H1 (cell line): ENCODE measurements around the gene GTSE1. TPM values are rescaled to one million over a fixed set of nuclear protein-coding genes. Genes with fewer than 3 reads are reported as not detected.

ENCODE experiments used
- JUN ChIP-seq: IDR thresholded peaks from 2 replicates; pipeline ENCODE4 v1.6.1; 2011; ENCODE audit warnings: low read depth, mild to moderate bottlenecking, improper control_type of control experiment, low read length
- KDM4A ChIP-seq: IDR thresholded peaks from one replicate; pipeline ENCODE4 v1.7.1; 2012; ENCODE audit warnings: low read depth, mild to moderate bottlenecking, moderate library complexity, low read length, inconsistent platforms; ENCODE audit not compliant: severe bottlenecking
- NANOG ChIP-seq: IDR thresholded peaks from 2 replicates; pipeline ENCODE4 v1.6.1; 2011; ENCODE audit warnings: low read length, low read depth, mild to moderate bottlenecking, inconsistent platforms; ENCODE audit not compliant: insufficient read depth, poor library complexity, severe bottlenecking
- RFX5 ChIP-seq: IDR thresholded peaks from 2 replicates; pipeline ENCODE4 v1.6.1; 2011; ENCODE audit warnings: low read depth, low read length, improper control_type of control experiment, borderline replicate concordance
- RNF2 ChIP-seq: fragments of 200-900, 300-1000 bp; sonication (generic); IDR thresholded peaks from 2 replicates; pipeline ENCODE4 v1.7.1; 2016; ENCODE audit warnings: borderline replicate concordance, low read depth, mild to moderate bottlenecking, antibody characterized with exemption, low read length; ENCODE audit not compliant: poor library complexity, severe bottlenecking; ENCODE audit errors: missing control alignments
- SP1 ChIP-seq: IDR thresholded peaks from 2 replicates; pipeline ENCODE4 v1.6.1; 2011; ENCODE audit warnings: low read depth, low read length
- SP2 ChIP-seq: IDR thresholded peaks from 2 replicates; pipeline ENCODE4 v1.6.1; 2012; ENCODE audit warnings: mild to moderate bottlenecking, low read length, inconsistent platforms
- SP4 ChIP-seq: IDR thresholded peaks from 2 replicates; pipeline ENCODE4 v1.6.1; 2012; ENCODE audit warnings: low read length, inconsistent platforms
- TBP ChIP-seq: IDR thresholded peaks from 2 replicates; pipeline ENCODE4 v1.6.1; 2011; ENCODE audit warnings: low read depth, low read length, improper control_type of control experiment
- TEAD4 ChIP-seq: IDR thresholded peaks from 2 replicates; pipeline ENCODE4 v1.6.1; 2012; ENCODE audit warnings: low read depth, low read length, inconsistent platforms, mixed read lengths
- YY1 ChIP-seq: IDR thresholded peaks from 2 replicates; pipeline ENCODE4 v1.6.1; 2011; ENCODE audit warnings: low read depth, mild to moderate bottlenecking, low read length
- polyA plus RNA-seq, 7 experiments: library from polyadenylated mRNA; depleted of rRNA in 3 of 7; stranded (reverse) in 5 of 7; unstranded in 2 of 7; fragments of >200 nt in 5 of 7; fragments of 200-250 nt in 2 of 7; gene quantifications; 1 replicate in 5 of 7; 2 replicates in 1 of 7; 4 replicates in 1 of 7; pipeline versions ENCODE4 v1.2.1 to v1.2.3, GENCODE V29; 2011 to 2013; ENCODE audit warnings: missing spikeins in 2 of 7, mixed read lengths in 2 of 7
- total RNA-seq: library from RNA; stranded (reverse); fragmentation: NEBNext Ultra II Directional; extraction: Animal tissue kit (Norgen Biotek cat#: 25700); gene quantifications from 2 replicates; pipeline ENCODE4 v1.2.1, GENCODE V29; 2021
- TF ChIP-seq, protein P1 (sequence below): fragments of 300-600 bp; sonication (generic); IDR thresholded peaks from 2 replicates; pipeline ENCODE4 v1.7.1; 2012; ENCODE audit warnings: low read length, moderate library complexity, mild to moderate bottlenecking, inconsistent platforms; ENCODE audit not compliant: insufficient replicate concordance

The GTSE1 gene
- total and polyA plus RNA-seq, 2 of the 8 experiments (the other 6 are each of a cell fraction or from before 2014, with no cell fraction given): 17.5 to 38.6 TPM

DNA sequence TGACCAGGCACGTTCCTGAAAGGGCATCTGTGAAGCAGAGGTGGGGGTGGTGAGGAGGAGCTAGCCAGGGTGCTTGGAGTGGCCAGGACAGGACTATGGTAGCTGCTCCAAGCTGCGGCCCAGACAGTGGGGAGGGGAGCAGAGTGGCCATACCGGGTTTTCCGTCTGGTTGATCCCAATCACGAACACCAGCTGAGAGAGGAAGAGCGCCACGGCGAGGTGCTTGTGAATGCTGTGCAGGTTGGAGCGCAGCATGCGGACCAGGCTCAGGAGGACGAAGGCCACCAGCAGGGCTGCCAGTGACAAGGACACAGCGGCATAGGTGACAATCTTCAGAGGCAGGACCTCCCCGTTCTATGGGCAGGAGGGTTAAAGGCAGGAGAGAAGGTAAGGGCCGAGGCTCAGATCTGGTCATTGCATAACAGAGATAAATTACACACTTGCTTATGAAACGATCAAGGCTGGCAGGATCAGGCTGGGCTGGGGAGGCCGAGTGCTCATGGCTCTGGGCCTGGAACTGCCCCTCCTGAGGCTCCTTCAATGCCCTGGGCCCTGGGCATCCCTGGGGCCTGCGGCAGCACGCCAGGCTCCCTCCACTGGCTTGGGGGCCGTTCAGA lies 80.3 kb downstream of the GTSE1 start (continued):
- TF ChIP-seq, protein P1, sequence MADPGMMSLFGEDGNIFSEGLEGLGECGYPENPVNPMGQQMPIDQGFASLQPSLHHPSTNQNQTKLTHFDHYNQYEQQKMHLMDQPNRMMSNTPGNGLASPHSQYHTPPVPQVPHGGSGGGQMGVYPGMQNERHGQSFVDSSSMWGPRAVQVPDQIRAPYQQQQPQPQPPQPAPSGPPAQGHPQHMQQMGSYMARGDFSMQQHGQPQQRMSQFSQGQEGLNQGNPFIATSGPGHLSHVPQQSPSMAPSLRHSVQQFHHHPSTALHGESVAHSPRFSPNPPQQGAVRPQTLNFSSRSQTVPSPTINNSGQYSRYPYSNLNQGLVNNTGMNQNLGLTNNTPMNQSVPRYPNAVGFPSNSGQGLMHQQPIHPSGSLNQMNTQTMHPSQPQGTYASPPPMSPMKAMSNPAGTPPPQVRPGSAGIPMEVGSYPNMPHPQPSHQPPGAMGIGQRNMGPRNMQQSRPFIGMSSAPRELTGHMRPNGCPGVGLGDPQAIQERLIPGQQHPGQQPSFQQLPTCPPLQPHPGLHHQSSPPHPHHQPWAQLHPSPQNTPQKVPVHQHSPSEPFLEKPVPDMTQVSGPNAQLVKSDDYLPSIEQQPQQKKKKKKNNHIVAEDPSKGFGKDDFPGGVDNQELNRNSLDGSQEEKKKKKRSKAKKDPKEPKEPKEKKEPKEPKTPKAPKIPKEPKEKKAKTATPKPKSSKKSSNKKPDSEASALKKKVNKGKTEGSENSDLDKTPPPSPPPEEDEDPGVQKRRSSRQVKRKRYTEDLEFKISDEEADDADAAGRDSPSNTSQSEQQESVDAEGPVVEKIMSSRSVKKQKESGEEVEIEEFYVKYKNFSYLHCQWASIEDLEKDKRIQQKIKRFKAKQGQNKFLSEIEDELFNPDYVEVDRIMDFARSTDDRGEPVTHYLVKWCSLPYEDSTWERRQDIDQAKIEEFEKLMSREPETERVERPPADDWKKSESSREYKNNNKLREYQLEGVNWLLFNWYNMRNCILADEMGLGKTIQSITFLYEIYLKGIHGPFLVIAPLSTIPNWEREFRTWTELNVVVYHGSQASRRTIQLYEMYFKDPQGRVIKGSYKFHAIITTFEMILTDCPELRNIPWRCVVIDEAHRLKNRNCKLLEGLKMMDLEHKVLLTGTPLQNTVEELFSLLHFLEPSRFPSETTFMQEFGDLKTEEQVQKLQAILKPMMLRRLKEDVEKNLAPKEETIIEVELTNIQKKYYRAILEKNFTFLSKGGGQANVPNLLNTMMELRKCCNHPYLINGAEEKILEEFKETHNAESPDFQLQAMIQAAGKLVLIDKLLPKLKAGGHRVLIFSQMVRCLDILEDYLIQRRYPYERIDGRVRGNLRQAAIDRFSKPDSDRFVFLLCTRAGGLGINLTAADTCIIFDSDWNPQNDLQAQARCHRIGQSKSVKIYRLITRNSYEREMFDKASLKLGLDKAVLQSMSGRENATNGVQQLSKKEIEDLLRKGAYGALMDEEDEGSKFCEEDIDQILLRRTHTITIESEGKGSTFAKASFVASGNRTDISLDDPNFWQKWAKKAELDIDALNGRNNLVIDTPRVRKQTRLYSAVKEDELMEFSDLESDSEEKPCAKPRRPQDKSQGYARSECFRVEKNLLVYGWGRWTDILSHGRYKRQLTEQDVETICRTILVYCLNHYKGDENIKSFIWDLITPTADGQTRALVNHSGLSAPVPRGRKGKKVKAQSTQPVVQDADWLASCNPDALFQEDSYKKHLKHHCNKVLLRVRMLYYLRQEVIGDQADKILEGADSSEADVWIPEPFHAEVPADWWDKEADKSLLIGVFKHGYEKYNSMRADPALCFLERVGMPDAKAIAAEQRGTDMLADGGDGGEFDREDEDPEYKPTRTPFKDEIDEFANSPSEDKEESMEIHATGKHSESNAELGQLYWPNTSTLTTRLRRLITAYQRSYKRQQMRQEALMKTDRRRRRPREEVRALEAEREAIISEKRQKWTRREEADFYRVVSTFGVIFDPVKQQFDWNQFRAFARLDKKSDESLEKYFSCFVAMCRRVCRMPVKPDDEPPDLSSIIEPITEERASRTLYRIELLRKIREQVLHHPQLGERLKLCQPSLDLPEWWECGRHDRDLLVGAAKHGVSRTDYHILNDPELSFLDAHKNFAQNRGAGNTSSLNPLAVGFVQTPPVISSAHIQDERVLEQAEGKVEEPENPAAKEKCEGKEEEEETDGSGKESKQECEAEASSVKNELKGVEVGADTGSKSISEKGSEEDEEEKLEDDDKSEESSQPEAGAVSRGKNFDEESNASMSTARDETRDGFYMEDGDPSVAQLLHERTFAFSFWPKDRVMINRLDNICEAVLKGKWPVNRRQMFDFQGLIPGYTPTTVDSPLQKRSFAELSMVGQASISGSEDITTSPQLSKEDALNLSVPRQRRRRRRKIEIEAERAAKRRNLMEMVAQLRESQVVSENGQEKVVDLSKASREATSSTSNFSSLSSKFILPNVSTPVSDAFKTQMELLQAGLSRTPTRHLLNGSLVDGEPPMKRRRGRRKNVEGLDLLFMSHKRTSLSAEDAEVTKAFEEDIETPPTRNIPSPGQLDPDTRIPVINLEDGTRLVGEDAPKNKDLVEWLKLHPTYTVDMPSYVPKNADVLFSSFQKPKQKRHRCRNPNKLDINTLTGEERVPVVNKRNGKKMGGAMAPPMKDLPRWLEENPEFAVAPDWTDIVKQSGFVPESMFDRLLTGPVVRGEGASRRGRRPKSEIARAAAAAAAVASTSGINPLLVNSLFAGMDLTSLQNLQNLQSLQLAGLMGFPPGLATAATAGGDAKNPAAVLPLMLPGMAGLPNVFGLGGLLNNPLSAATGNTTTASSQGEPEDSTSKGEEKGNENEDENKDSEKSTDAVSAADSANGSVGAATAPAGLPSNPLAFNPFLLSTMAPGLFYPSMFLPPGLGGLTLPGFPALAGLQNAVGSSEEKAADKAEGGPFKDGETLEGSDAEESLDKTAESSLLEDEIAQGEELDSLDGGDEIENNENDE: no peak
- TF ChIP-seq JUN: no peak
- no peak for TF ChIP-seq YY1
- TF ChIP-seq NANOG: no peak
- no peak for TF ChIP-seq TBP
- no peak for TF ChIP-seq KDM4A
- no peak for TF ChIP-seq RNF2
- TF ChIP-seq TEAD4: no peak
- TF ChIP-seq SP1: no peak
- no peak for TF ChIP-seq SP4
- no peak for TF ChIP-seq SP2
- no peak for TF ChIP-seq RFX5
